WTC11 (cell line): ENCODE results near the gene HSDL1. TPM values are rescaled to one million over a fixed set of nuclear protein-coding genes. Genes with fewer than 3 reads are reported as not detected.

Source experiments
- ATAC-seq: fragments of 200-7000 bp; cut with Tn5 transposase; 2 replicates; pipeline ENCODE4 v1.10.0; 2021; ENCODE audit warnings: mild to moderate bottlenecking, moderate library complexity
- CTCF ChIA-PET: fragments of 300-600 bp; sonication (Branson Sonifier 250); formaldehyde crosslinking; loops from one replicate; lab custom pipeline; 2021; ENCODE audit warnings: antibody characterized with exemption; lab: Charles Lee
- POLR2A ChIA-PET: fragments of 350-600 bp; sonication (Branson Sonifier 250); formaldehyde crosslinking; loops from one replicate; lab custom pipeline; 2021; ENCODE audit warnings: antibody characterized with exemption; lab: Charles Lee
- DNase-seq: peaks from one replicate; pipeline ENCODE4 v3.0.0; 2021; ENCODE audit warnings: low spot score
- H3K27ac Mint-ChIP-seq: 2 replicates; pipeline ENCODE4 v1.8.0; 2021; ENCODE audit warnings: mixed read lengths
- H3K27me3 Mint-ChIP-seq: 2 replicates; pipeline ENCODE4 v1.8.0; 2021; ENCODE audit warnings: low read depth, mild to moderate bottlenecking, moderate library complexity, mixed read lengths
- H3K36me3 Mint-ChIP-seq: 2 replicates; pipeline ENCODE4 v1.8.0; 2021; ENCODE audit warnings: mixed read lengths
- H3K4me1 Mint-ChIP-seq: 2 replicates; pipeline ENCODE4 v1.8.0; 2022; ENCODE audit warnings: mixed read lengths
- H3K4me3 Mint-ChIP-seq: 2 replicates; pipeline ENCODE4 v1.8.0; 2021; ENCODE audit warnings: mild to moderate bottlenecking, moderate library complexity, mixed read lengths
- H3K9me3 Mint-ChIP-seq: 2 replicates; pipeline ENCODE4 v1.8.0; 2021; ENCODE audit warnings: mixed read lengths
- FOXK1 ChIP-seq: sonication (generic); formaldehyde crosslinking; IDR thresholded peaks from 2 replicates; pipeline ENCODE4 v1.8.0; 2022; ENCODE audit warnings: mild to moderate bottlenecking, moderate library complexity, missing genetic modification reagents
- FOXP1 ChIP-seq: sonication (generic); formaldehyde crosslinking; IDR thresholded peaks from 2 replicates; pipeline ENCODE4 v1.8.0; 2022; ENCODE audit warnings: missing genetic modification reagents, mild to moderate bottlenecking, moderate library complexity, borderline replicate concordance
- GABPB1 ChIP-seq: sonication (generic); formaldehyde crosslinking; IDR thresholded peaks from 2 replicates; pipeline ENCODE4 v1.8.1; 2023; ENCODE audit warnings: mild to moderate bottlenecking, missing genetic modification reagents
- MXD4 ChIP-seq: fragments of 250-450 bp; sonication (Bioruptor Pico); IDR thresholded peaks from 2 replicates; pipeline ENCODE4 v1.8.0; 2021; ENCODE audit warnings: mild to moderate bottlenecking, moderate library complexity, borderline replicate concordance
- NR2C2 ChIP-seq: sonication (generic); formaldehyde crosslinking; IDR thresholded peaks from 2 replicates; pipeline ENCODE4 v1.8.0; 2022; ENCODE audit warnings: mild to moderate bottlenecking, missing genetic modification reagents
- OVOL2 ChIP-seq: fragments of 250-450 bp; sonication (Bioruptor Pico); IDR thresholded peaks from 2 replicates; pipeline ENCODE4 v1.9.0; 2021; ENCODE audit warnings: mild to moderate bottlenecking, borderline replicate concordance
- RORB ChIP-seq: fragments of 250-450 bp; sonication (Bioruptor Pico); IDR thresholded peaks from 2 replicates; pipeline ENCODE4 v1.9.0; 2021; ENCODE audit warnings: mild to moderate bottlenecking
- SMAD3 ChIP-seq: sonication (generic); formaldehyde crosslinking; IDR thresholded peaks from 2 replicates; pipeline ENCODE4 v1.8.0; 2022; ENCODE audit warnings: missing genetic modification reagents, mild to moderate bottlenecking, borderline replicate concordance
- SMAD4 ChIP-seq: sonication (generic); formaldehyde crosslinking; IDR thresholded peaks from 2 replicates; pipeline ENCODE4 v1.8.0; 2022; ENCODE audit warnings: mild to moderate bottlenecking, missing genetic modification reagents
- TCF7 ChIP-seq: sonication (generic); formaldehyde crosslinking; IDR thresholded peaks from 2 replicates; pipeline ENCODE4 v1.8.0; 2022; ENCODE audit warnings: mild to moderate bottlenecking, low read depth, missing genetic modification reagents, moderate library complexity
- ZNF138 ChIP-seq: sonication (generic); formaldehyde crosslinking; conservative IDR thresholded peaks from 2 replicates; pipeline ENCODE4 v1.8.1; 2022; ENCODE audit warnings: mild to moderate bottlenecking, moderate library complexity, missing genetic modification reagents
- ZNF219 ChIP-seq: sonication (generic); formaldehyde crosslinking; IDR thresholded peaks from 2 replicates; pipeline ENCODE4 v1.8.0; 2023; ENCODE audit warnings: missing genetic modification reagents, mild to moderate bottlenecking, borderline replicate concordance
- total RNA-seq: library from RNA; stranded (reverse); gene quantifications from 3 replicates; pipeline ENCODE4 v1.2.3, GENCODE V29; 2021
- TF ChIP-seq, protein P1 (sequence below): sonication (generic); formaldehyde crosslinking; IDR thresholded peaks from 2 replicates; pipeline ENCODE4 v1.8.1; 2022; ENCODE audit warnings: mild to moderate bottlenecking, missing genetic modification reagents, moderate library complexity, borderline replicate concordance
- TF ChIP-seq, protein P2 (sequence below): fragments of 250-450 bp; sonication (Bioruptor Pico); IDR thresholded peaks from 2 replicates; pipeline ENCODE4 v2.1.2; 2022; ENCODE audit warnings: mild to moderate bottlenecking, moderate library complexity
- TF ChIP-seq, protein P3 (sequence below): sonication (generic); formaldehyde crosslinking; IDR thresholded peaks from 2 replicates; pipeline ENCODE4 v1.8.0; 2023; ENCODE audit warnings: missing genetic modification reagents
- TF ChIP-seq, protein P4 (sequence below): sonication (generic); formaldehyde crosslinking; conservative IDR thresholded peaks from 2 replicates; pipeline ENCODE4 v1.8.1; 2023; ENCODE audit warnings: mild to moderate bottlenecking, low read depth, missing genetic modification reagents, moderate library complexity
- TF ChIP-seq, protein P5 (sequence below): sonication (generic); formaldehyde crosslinking; IDR thresholded peaks from 2 replicates; pipeline ENCODE4 v1.8.1; 2023; ENCODE audit warnings: mild to moderate bottlenecking, missing genetic modification reagents
- TF ChIP-seq, protein P6 (sequence below): fragments of 250-450 bp; sonication (Bioruptor Pico); IDR thresholded peaks from 2 replicates; pipeline ENCODE4 v1.9.0; 2021; ENCODE audit warnings: mild to moderate bottlenecking
- TF ChIP-seq, protein P7 (sequence below): fragments of 250-450 bp; sonication (Bioruptor Pico); IDR thresholded peaks from 2 replicates; pipeline ENCODE4 v1.8.0; 2021; ENCODE audit warnings: mild to moderate bottlenecking

The HSDL1 gene
- total RNA-seq, 1 experiment from 2014 or later: 48.6 TPM

DNA sequence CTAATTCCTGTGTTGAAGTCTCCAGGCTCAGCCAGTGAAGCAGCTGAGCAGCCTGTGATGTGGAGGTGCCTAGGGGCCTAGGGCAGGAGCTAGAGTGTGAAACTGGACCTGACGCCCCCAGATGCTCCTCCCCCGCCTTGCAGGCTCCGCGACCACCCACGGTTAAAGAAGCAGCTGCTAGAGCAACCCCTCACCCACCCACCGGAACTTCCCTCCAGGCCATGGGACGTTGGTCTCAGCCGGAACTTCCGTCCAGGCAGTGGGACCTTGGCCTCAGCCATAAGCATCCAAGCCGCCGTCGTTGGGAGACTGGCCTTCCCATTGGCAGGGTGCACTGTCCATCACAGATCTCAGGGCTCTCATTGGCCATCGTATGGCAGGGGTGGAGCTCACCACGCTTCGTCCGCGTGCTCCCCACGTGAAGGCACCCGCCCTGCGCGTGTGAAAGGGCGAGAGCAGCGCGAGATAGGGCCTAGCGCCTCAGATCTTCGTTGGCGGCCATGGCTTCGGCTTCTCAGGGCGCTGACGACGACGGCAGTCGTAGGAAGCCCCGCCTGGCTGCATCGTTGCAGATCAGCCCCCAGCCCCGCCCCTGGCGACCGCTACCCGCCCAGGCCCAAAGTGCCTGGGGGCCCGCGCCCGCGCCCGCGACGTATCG lies 45.9 kb upstream of the HSDL1 start, which contains the start of gene ADAD2 (continued):
- TF ChIP-seq, protein P1, sequence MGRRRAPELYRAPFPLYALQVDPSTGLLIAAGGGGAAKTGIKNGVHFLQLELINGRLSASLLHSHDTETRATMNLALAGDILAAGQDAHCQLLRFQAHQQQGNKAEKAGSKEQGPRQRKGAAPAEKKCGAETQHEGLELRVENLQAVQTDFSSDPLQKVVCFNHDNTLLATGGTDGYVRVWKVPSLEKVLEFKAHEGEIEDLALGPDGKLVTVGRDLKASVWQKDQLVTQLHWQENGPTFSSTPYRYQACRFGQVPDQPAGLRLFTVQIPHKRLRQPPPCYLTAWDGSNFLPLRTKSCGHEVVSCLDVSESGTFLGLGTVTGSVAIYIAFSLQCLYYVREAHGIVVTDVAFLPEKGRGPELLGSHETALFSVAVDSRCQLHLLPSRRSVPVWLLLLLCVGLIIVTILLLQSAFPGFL (CRISPR knock-in tag): no peak
- TF ChIP-seq ZNF219 (CRISPR knock-in tag) (no peak), FOXP1 (CRISPR knock-in tag) (peak; percentile 26; the same call in 1 of the 2 replicates)
- TF ChIP-seq, protein P2, sequence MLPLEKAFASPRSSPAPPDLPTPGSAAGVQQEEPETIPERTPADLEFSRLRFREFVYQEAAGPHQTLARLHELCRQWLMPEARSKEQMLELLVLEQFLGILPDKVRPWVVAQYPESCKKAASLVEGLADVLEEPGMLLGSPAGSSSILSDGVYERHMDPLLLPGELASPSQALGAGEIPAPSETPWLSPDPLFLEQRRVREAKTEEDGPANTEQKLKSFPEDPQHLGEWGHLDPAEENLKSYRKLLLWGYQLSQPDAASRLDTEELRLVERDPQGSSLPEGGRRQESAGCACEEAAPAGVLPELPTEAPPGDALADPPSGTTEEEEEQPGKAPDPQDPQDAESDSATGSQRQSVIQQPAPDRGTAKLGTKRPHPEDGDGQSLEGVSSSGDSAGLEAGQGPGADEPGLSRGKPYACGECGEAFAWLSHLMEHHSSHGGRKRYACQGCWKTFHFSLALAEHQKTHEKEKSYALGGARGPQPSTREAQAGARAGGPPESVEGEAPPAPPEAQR: no peak
- TF ChIP-seq, protein P3, sequence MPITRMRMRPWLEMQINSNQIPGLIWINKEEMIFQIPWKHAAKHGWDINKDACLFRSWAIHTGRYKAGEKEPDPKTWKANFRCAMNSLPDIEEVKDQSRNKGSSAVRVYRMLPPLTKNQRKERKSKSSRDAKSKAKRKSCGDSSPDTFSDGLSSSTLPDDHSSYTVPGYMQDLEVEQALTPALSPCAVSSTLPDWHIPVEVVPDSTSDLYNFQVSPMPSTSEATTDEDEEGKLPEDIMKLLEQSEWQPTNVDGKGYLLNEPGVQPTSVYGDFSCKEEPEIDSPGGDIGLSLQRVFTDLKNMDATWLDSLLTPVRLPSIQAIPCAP: peak; percentile 78; the same call in 1 of the 2 replicates

DNA sequence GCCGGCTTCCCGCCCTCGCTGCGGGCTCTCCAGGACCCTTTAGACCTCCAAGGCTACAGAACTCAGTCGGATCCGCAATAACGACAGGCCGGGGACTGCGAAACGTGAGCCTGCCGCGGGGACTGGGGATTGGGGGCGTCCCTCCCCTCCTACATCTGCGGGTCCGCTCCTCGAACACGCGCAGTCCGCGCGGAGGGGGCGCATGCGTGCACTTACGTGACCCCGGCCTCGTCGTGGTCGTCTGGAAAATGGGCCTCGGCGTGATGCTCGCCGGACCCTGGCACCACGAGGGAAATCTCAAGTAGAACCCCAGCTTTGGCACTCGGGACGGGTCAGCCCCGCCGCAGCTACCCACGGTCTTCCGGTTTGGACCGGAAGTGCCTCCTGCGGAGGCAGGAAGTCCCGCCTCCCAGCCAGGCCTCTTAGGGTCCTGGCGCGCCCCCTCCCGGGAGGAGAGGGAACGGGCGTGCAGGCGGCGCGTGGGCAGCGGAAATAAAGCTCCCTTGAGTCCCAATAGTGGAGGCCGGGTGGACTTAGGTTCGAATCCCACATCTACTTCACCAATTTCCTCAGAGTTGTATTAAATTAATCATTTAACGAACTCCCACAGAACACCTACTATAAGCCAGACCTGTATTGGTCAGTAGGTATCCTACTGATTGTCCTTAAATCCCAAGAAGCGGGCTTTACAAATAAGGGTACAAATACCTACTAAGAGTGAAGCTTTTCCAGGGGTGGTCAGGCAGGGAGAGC lies 41.9 kb upstream of the HSDL1 start, which contains the start of gene TAF1C:
Gene TAF1C, minus strand, starts transcription at position 373 of the 753 bp plus-strand sequence. CDS start 2,069 bp downstream, outside the sequence.
- ChIA-PET POLR2A (interaction anchor here (0.6 to 1.0 kb wide), 3 partner anchors 30 to 192 kb away, joined by 3 read pairs; no protein-coding TSS in a partner anchor), CTCF (interaction anchor here (0.6 to 1.8 kb wide), 74 partner anchors 9 to 485 kb away, joined by 3 to 51 read pairs (median 5); partner anchors contain the start of genes ATP2C2, DNAAF1, HSDL1 and KCNG4)
- H3K4me3 Mint-ChIP-seq: peak within 1 kb of the TSS; percentile 91
- H3K27me3 Mint-ChIP-seq: no peaks in the 10 kb centered on the region; the same call in none of the 2 replicates
- no peaks in the 10 kb centered on the region for H3K9me3 Mint-ChIP-seq
- peaks cover 9% of the 10 kb centered on the region; the same call in 1 of the 2 replicates for H3K4me1 Mint-ChIP-seq
- peak within 1 kb of the TSS; percentile 60 for H3K27ac Mint-ChIP-seq
- ATAC-seq (peak; percentile 78), DNase-seq (peak; percentile 87)
- H3K36me3 Mint-ChIP-seq: peaks cover 15% of the 10 kb centered on the region; the same call in 1 of the 2 replicates
- TF ChIP-seq SMAD3 (peak; percentile 21; the same call in 1 of the 2 replicates), TCF7 (CRISPR knock-in tag) (no peak), SMAD4 (CRISPR knock-in tag) (no peak), FOXK1 (CRISPR knock-in tag) (peak; percentile 81), OVOL2 (CRISPR knock-in tag) (no peak), MXD4 (no peak), NR2C2 (CRISPR knock-in tag) (no peak), RORB (CRISPR knock-in tag) (no peak), GABPB1 (CRISPR knock-in tag) (peak; percentile 82), ZNF138 (CRISPR knock-in tag) (no peak)
- TF ChIP-seq, protein P4, sequence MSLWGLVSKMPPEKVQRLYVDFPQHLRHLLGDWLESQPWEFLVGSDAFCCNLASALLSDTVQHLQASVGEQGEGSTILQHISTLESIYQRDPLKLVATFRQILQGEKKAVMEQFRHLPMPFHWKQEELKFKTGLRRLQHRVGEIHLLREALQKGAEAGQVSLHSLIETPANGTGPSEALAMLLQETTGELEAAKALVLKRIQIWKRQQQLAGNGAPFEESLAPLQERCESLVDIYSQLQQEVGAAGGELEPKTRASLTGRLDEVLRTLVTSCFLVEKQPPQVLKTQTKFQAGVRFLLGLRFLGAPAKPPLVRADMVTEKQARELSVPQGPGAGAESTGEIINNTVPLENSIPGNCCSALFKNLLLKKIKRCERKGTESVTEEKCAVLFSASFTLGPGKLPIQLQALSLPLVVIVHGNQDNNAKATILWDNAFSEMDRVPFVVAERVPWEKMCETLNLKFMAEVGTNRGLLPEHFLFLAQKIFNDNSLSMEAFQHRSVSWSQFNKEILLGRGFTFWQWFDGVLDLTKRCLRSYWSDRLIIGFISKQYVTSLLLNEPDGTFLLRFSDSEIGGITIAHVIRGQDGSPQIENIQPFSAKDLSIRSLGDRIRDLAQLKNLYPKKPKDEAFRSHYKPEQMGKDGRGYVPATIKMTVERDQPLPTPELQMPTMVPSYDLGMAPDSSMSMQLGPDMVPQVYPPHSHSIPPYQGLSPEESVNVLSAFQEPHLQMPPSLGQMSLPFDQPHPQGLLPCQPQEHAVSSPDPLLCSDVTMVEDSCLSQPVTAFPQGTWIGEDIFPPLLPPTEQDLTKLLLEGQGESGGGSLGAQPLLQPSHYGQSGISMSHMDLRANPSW (CRISPR knock-in tag): no peak
- TF ChIP-seq, protein P5, sequence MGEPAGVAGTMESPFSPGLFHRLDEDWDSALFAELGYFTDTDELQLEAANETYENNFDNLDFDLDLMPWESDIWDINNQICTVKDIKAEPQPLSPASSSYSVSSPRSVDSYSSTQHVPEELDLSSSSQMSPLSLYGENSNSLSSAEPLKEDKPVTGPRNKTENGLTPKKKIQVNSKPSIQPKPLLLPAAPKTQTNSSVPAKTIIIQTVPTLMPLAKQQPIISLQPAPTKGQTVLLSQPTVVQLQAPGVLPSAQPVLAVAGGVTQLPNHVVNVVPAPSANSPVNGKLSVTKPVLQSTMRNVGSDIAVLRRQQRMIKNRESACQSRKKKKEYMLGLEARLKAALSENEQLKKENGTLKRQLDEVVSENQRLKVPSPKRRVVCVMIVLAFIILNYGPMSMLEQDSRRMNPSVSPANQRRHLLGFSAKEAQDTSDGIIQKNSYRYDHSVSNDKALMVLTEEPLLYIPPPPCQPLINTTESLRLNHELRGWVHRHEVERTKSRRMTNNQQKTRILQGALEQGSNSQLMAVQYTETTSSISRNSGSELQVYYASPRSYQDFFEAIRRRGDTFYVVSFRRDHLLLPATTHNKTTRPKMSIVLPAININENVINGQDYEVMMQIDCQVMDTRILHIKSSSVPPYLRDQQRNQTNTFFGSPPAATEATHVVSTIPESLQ: no peak
- TF ChIP-seq, protein P6, sequence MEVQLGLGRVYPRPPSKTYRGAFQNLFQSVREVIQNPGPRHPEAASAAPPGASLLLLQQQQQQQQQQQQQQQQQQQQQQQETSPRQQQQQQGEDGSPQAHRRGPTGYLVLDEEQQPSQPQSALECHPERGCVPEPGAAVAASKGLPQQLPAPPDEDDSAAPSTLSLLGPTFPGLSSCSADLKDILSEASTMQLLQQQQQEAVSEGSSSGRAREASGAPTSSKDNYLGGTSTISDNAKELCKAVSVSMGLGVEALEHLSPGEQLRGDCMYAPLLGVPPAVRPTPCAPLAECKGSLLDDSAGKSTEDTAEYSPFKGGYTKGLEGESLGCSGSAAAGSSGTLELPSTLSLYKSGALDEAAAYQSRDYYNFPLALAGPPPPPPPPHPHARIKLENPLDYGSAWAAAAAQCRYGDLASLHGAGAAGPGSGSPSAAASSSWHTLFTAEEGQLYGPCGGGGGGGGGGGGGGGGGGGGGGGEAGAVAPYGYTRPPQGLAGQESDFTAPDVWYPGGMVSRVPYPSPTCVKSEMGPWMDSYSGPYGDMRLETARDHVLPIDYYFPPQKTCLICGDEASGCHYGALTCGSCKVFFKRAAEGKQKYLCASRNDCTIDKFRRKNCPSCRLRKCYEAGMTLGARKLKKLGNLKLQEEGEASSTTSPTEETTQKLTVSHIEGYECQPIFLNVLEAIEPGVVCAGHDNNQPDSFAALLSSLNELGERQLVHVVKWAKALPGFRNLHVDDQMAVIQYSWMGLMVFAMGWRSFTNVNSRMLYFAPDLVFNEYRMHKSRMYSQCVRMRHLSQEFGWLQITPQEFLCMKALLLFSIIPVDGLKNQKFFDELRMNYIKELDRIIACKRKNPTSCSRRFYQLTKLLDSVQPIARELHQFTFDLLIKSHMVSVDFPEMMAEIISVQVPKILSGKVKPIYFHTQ: no peak
- TF ChIP-seq, protein P7, sequence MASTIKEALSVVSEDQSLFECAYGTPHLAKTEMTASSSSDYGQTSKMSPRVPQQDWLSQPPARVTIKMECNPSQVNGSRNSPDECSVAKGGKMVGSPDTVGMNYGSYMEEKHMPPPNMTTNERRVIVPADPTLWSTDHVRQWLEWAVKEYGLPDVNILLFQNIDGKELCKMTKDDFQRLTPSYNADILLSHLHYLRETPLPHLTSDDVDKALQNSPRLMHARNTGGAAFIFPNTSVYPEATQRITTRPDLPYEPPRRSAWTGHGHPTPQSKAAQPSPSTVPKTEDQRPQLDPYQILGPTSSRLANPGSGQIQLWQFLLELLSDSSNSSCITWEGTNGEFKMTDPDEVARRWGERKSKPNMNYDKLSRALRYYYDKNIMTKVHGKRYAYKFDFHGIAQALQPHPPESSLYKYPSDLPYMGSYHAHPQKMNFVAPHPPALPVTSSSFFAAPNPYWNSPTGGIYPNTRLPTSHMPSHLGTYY (CRISPR knock-in tag): no peak
